K562 (cell line): ENCODE measurements around the gene PIK3C2B. TPM values are rescaled to one million over a fixed set of nuclear protein-coding genes. Genes with fewer than 3 reads are reported as not detected.

ENCODE experiments used
- CEBPG ChIP-seq, 3 experiments: fragments of 200-800 bp in 1 of 3; sonication (Bioruptor generic) in 1 of 3; sonication (generic) in 1 of 3; formaldehyde crosslinking in 1 of 3; IDR thresholded peaks in 2 of 3; conservative IDR thresholded peaks in 1 of 3; 2 replicates each; pipeline versions ENCODE4 v1.6.1 to v1.8.0; 2016 to 2022; ENCODE audit warnings: missing compliant biosample characterization in 2 of 3, missing genetic modification characterization in 2 of 3, mild to moderate bottlenecking in 1 of 3, missing genetic modification reagents in 1 of 3
- MEIS2 ChIP-seq: fragments of 450-650 bp; IDR thresholded peaks from 2 replicates; pipeline ENCODE4 v1.6.1; 2014; ENCODE audit warnings: mild to moderate bottlenecking; ENCODE audit not compliant: partially characterized antibody
- MLLT1 ChIP-seq, 2 experiments: fragments of 450-650 bp; IDR thresholded peaks; 2 replicates each; pipeline ENCODE4 v1.6.1; 2016
- NCOA4 ChIP-seq: fragments of 450-650 bp; IDR thresholded peaks from 2 replicates; pipeline ENCODE4 v1.6.1; 2018; ENCODE audit warnings: mild to moderate bottlenecking; ENCODE audit not compliant: partially characterized antibody
- POLR2AphosphoS2 ChIP-seq: IDR thresholded peaks from 2 replicates; pipeline ENCODE4 v1.6.1; 2012; ENCODE audit warnings: low read length, improper control_type of control experiment
- SAFB2 ChIP-seq: fragments of 200-400 bp; formaldehyde crosslinking; IDR thresholded peaks from 2 replicates; pipeline ENCODE4 v1.6.1; 2018; ENCODE audit warnings: borderline replicate concordance, low read length, low read depth, moderate library complexity; ENCODE audit not compliant: severe bottlenecking
- SLC30A9 ChIP-seq: fragments of 250-450 bp; sonication (Bioruptor Pico); IDR thresholded peaks from 2 replicates; pipeline ENCODE4 v1.8.0; 2022; ENCODE audit warnings: mild to moderate bottlenecking, moderate library complexity
- SREBF1 ChIP-seq: fragments of 150-350 bp; IDR thresholded peaks from 2 replicates; pipeline ENCODE4 v1.6.1; 2014; ENCODE audit warnings: antibody characterized with exemption, low read depth, low read length, borderline replicate concordance
- ZC3H11A ChIP-seq: IDR thresholded peaks from 2 replicates; pipeline ENCODE4 v1.6.1; 2012; ENCODE audit warnings: low read depth, low read length, improper control_type of control experiment
- ZNF445 ChIP-seq: fragments of 250-450 bp; sonication (Bioruptor Pico); IDR thresholded peaks from 2 replicates; pipeline ENCODE4 v1.4.0; 2020; ENCODE audit warnings: low read depth, mild to moderate bottlenecking, moderate library complexity
- ZNF449 ChIP-seq: fragments of 250-450 bp; sonication (Bioruptor Pico); IDR thresholded peaks from 2 replicates; pipeline ENCODE4 v1.8.0; 2022; ENCODE audit warnings: moderate library complexity, mild to moderate bottlenecking, inconsistent platforms
- polyA plus RNA-seq, 8 experiments: library from polyadenylated mRNA; depleted of rRNA in 4 of 8; stranded (reverse) in 5 of 8; unstranded in 3 of 8; fragments of >200 nt; fragmentation: Nextera tagmentation in 2 of 8; fragmentation: Illumina TruSeq in 1 of 8; extraction: Ambion mirVana in 2 of 8; extraction: Trizol in 1 of 8; gene quantifications; 2 replicates each; pipeline versions ENCODE4 v1.2.1 to v1.2.3, GENCODE V29; 2011 to 2014; ENCODE audit warnings: inconsistent platforms in 1 of 8, missing spikeins in 1 of 8
- total RNA-seq, 7 experiments: library from RNA; depleted of rRNA in 6 of 7; stranded (reverse); fragments of >200 nt in 6 of 7; fragmentation: Illumina TruSeq in 2 of 7; extraction: Trizol in 2 of 7; gene quantifications; 2 replicates each; pipeline versions ENCODE4 v1.2.1 to v1.2.3, GENCODE V29; 2011 to 2021; ENCODE audit warnings: low replicate concordance in 1 of 7
- TF ChIP-seq, protein P1 (sequence below): fragments of 250-450 bp; sonication (Bioruptor Pico); IDR thresholded peaks from 2 replicates; pipeline ENCODE4 v1.4.0; 2020
- TF ChIP-seq, protein P2 (sequence below): fragments of 450-650 bp; IDR thresholded peaks from 2 replicates; pipeline ENCODE4 v1.6.1; 2017; ENCODE audit warnings: antibody characterized with exemption, mild to moderate bottlenecking
- TF ChIP-seq, protein P3 (sequence below): fragments of 450-650 bp; formaldehyde crosslinking; IDR thresholded peaks from 2 replicates; pipeline ENCODE4 v1.4.0; 2020; ENCODE audit warnings: mild to moderate bottlenecking, mixed read lengths

PIK3C2B gene
- total and polyA plus RNA-seq, 9 of the 15 experiments (the other 6 are each of a cell fraction or from before 2014, with no cell fraction given) = 0.10 to 2.9 (median 0.72) TPM

- TF ChIP-seq, protein P1, sequence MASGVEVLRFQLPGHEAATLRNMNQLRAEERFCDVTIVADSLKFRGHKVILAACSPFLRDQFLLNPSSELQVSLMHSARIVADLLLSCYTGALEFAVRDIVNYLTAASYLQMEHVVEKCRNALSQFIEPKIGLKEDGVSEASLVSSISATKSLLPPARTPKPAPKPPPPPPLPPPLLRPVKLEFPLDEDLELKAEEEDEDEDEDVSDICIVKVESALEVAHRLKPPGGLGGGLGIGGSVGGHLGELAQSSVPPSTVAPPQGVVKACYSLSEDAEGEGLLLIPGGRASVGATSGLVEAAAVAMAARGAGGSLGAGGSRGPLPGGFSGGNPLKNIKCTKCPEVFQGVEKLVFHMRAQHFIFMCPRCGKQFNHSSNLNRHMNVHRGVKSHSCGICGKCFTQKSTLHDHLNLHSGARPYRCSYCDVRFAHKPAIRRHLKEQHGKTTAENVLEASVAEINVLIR (CRISPR knock-in tag) = no peak
- TF ChIP-seq POLR2AphosphoS2 = no peak
- peak; percentile 81 to 88; a peak in 3 of 4 replicates for TF ChIP-seq MLLT1 (IDR thresholded peaks at IDR 0.05)
- no peak for TF ChIP-seq ZNF445 (CRISPR knock-in tag)
- TF ChIP-seq SAFB2 = no peak
- TF ChIP-seq MEIS2 = no peak
- no peak for TF ChIP-seq ZNF449
- TF ChIP-seq, protein P2, sequence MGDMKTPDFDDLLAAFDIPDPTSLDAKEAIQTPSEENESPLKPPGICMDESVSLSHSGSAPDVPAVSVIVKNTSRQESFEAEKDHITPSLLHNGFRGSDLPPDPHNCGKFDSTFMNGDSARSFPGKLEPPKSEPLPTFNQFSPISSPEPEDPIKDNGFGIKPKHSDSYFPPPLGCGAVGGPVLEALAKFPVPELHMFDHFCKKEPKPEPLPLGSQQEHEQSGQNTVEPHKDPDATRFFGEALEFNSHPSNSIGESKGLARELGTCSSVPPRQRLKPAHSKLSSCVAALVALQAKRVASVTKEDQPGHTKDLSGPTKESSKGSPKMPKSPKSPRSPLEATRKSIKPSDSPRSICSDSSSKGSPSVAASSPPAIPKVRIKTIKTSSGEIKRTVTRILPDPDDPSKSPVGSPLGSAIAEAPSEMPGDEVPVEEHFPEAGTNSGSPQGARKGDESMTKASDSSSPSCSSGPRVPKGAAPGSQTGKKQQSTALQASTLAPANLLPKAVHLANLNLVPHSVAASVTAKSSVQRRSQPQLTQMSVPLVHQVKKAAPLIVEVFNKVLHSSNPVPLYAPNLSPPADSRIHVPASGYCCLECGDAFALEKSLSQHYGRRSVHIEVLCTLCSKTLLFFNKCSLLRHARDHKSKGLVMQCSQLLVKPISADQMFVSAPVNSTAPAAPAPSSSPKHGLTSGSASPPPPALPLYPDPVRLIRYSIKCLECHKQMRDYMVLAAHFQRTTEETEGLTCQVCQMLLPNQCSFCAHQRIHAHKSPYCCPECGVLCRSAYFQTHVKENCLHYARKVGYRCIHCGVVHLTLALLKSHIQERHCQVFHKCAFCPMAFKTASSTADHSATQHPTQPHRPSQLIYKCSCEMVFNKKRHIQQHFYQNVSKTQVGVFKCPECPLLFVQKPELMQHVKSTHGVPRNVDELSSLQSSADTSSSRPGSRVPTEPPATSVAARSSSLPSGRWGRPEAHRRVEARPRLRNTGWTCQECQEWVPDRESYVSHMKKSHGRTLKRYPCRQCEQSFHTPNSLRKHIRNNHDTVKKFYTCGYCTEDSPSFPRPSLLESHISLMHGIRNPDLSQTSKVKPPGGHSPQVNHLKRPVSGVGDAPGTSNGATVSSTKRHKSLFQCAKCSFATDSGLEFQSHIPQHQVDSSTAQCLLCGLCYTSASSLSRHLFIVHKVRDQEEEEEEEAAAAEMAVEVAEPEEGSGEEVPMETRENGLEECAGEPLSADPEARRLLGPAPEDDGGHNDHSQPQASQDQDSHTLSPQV = no peak
- no peak for TF ChIP-seq ZC3H11A
- TF ChIP-seq, protein P3, sequence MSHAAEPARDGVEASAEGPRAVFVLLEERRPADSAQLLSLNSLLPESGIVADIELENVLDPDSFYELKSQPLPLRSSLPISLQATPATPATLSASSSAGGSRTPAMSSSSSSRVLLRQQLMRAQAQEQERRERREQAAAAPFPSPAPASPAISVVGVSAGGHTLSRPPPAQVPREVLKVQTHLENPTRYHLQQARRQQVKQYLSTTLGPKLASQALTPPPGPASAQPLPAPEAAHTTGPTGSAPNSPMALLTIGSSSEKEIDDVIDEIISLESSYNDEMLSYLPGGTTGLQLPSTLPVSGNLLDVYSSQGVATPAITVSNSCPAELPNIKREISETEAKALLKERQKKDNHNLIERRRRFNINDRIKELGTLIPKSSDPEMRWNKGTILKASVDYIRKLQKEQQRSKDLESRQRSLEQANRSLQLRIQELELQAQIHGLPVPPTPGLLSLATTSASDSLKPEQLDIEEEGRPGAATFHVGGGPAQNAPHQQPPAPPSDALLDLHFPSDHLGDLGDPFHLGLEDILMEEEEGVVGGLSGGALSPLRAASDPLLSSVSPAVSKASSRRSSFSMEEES (CRISPR knock-in tag) = no peak
- 0 out of 2 replicates have a peak, but pooled peaks have one; percentile 14 for TF ChIP-seq SREBF1
- no peak for TF ChIP-seq SLC30A9 (CRISPR knock-in tag)
- no peak for TF ChIP-seq CEBPG (CRISPR knock-in tag; IDR thresholded peaks at IDR 0.05)
- peak in 1 of 2 experiments; percentile 89 for TF ChIP-seq CEBPG (tag; conservative IDR thresholded peaks at IDR 0.05 in 1 of 2, IDR thresholded peaks at IDR 0.05 in 1 of 2)
- peak; percentile 28 for TF ChIP-seq NCOA4
Measured at GRCh38 chr1:204507317-204508105, 12.9 kb upstream of the PIK3C2B start (continued).
